OCI-LY3 (cell line): ENCODE data around the gene ADAMTS15.

Experiments used
- H2AFZ ChIP-seq: fragments of 200-600, 300-600 bp; shearing (Covaris generic); 2 replicates; pipeline ENCODE4 v1.6.0; 2014; ENCODE audit warnings: antibody characterized with exemption, low read depth, low read length
- H3K27ac ChIP-seq: fragments of 200-600, 300-600 bp; sonication (generic); 2 replicates; pipeline ENCODE4 v1.5.1; 2014; ENCODE audit warnings: mild to moderate bottlenecking, low read length, moderate library complexity, mixed read lengths
- H3K27me3 ChIP-seq: fragments of 200-600, 300-600 bp; sonication (generic); 2 replicates; pipeline ENCODE4 v1.6.1; 2014; ENCODE audit warnings: low read depth, low read length, mixed read lengths
- H3K36me3 ChIP-seq: fragments of 200-600, 300-600 bp; sonication (generic); replicated peaks from 2 replicates; pipeline ENCODE3; 2014; ENCODE audit warnings: low read depth, low read length, mixed read lengths
- H3K4me1 ChIP-seq: fragments of 300-600, 200-600 bp; sonication (generic); 2 replicates; pipeline ENCODE4 v1.6.1; 2014; ENCODE audit warnings: low read length, mixed read lengths
- H3K4me2 ChIP-seq: fragments of 200-600, 300-600 bp; sonication (generic); 2 replicates; pipeline ENCODE4 v1.6.1; 2014; ENCODE audit warnings: low read length, mixed read lengths
- H3K4me3 ChIP-seq: fragments of 300-600, 200-600 bp; sonication (generic); 2 replicates; pipeline ENCODE4 v1.5.1; 2014; ENCODE audit warnings: antibody characterized with exemption, mild to moderate bottlenecking, low read length, moderate library complexity
- H3K79me2 ChIP-seq: fragments of 300-600, 200-600 bp; shearing (Covaris generic); 2 replicates; pipeline ENCODE4 v1.6.1; 2014; ENCODE audit warnings: mild to moderate bottlenecking, low read length, mixed read lengths
- H3K9ac ChIP-seq: fragments of 300-600, 200-600 bp; shearing (Covaris generic); 2 replicates; pipeline ENCODE4 v1.6.0; 2014; ENCODE audit warnings: mild to moderate bottlenecking, low read length, moderate library complexity
- H3K9me3 ChIP-seq: fragments of 200-600, 300-600 bp; shearing (Covaris generic); 2 replicates; pipeline ENCODE4 v1.6.1; 2014; ENCODE audit warnings: low read length, mixed read lengths; ENCODE audit not compliant: insufficient read depth
- H4K20me1 ChIP-seq: fragments of 200-600, 300-600 bp; sonication (generic); 2 replicates; pipeline ENCODE4 v1.6.1; 2016; ENCODE audit warnings: low read length, mixed read lengths; ENCODE audit not compliant: insufficient read depth
- EZH2phosphoT487 ChIP-seq: fragments of 200-600 bp; shearing (Covaris generic); IDR thresholded peaks from 2 replicates; pipeline ENCODE4 v1.6.1; 2018; ENCODE audit warnings: antibody characterized with exemption, mixed run types, low read depth
- TF ChIP-seq, protein P1 (sequence below): fragments of 200-600, 300-600 bp; sonication (generic); IDR thresholded peaks from 2 replicates; pipeline ENCODE4 v1.5.1; 2014; ENCODE audit warnings: antibody characterized with exemption, low read length, low read depth

Gene ADAMTS15

DNA sequence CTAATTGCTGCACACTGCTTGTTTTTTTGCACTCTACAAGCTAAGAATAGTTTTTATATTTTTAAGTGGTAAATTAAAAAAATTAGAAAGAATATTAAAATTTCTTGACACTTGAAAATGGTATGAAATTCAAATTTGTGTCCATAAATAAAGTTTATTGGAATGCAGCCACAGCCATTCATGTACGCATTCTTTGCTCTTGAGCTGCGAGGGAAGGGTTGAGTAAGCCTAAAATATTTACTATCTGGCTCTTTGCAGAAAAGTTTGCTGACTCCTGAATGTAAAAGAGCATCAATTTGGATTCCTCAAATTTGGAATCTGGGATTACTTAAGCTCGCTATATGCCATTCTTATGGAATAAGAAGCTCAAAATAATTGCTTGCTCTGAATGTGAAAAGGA lies 16.6 kb upstream of the ADAMTS15 start:
- peak overlapping the region; percentile 49 for H3K4me2 ChIP-seq
- no peak overlapping the region for H3K27ac ChIP-seq
- H3K4me3 ChIP-seq, result peak overlapping the region; percentile 60
- TF ChIP-seq, protein P1, sequence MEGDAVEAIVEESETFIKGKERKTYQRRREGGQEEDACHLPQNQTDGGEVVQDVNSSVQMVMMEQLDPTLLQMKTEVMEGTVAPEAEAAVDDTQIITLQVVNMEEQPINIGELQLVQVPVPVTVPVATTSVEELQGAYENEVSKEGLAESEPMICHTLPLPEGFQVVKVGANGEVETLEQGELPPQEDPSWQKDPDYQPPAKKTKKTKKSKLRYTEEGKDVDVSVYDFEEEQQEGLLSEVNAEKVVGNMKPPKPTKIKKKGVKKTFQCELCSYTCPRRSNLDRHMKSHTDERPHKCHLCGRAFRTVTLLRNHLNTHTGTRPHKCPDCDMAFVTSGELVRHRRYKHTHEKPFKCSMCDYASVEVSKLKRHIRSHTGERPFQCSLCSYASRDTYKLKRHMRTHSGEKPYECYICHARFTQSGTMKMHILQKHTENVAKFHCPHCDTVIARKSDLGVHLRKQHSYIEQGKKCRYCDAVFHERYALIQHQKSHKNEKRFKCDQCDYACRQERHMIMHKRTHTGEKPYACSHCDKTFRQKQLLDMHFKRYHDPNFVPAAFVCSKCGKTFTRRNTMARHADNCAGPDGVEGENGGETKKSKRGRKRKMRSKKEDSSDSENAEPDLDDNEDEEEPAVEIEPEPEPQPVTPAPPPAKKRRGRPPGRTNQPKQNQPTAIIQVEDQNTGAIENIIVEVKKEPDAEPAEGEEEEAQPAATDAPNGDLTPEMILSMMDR, result no peak
- TF ChIP-seq EZH2phosphoT487, result no peak
- H3K36me3 ChIP-seq, result no peaks in the 10 kb centered on the region
- no peaks in the 10 kb centered on the region for H4K20me1 ChIP-seq
- H3K9me3 ChIP-seq, result no peaks in the 10 kb centered on the region
- peaks cover 11% of the 10 kb centered on the region for H3K27me3 ChIP-seq
- peaks cover 20% of the 10 kb centered on the region for H3K4me1 ChIP-seq
- no peak overlapping the region for H3K9ac ChIP-seq
- 0 out of 2 replicates have a peak overlapping the region, but pooled peaks have one; percentile 17 for H2AFZ ChIP-seq
- H3K79me2 ChIP-seq, result no peaks in the 10 kb centered on the region

DNA sequence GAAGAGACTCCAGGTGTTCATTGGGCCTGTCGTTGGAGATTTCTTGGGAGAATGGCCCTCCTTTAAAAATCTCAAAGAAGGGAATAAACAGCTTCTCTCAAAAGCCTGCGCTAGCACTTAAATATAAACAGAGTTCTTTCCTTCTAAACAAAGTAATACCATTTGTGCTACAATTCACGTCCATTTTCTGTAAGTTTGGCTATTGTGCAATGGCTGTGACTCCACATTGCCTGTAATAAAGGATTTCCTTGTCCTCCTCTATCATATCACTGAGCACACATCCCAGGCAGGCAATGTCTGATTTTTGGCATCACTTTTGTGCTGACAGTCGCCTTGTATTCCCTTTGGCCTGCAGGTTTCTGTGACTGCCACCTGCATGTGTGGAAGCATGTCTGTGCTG lies 15.1 kb upstream of the ADAMTS15 start:
- no peak overlapping the region for H3K4me3 ChIP-seq
- no peak overlapping the region for H3K27ac ChIP-seq
- no peak overlapping the region for H2AFZ ChIP-seq
- no peaks in the 10 kb centered on the region for H3K9me3 ChIP-seq
- no peaks in the 10 kb centered on the region for H4K20me1 ChIP-seq
- no peak overlapping the region for H3K4me2 ChIP-seq
- H3K27me3 ChIP-seq, result peaks cover 11% of the 10 kb centered on the region
- H3K79me2 ChIP-seq, result no peaks in the 10 kb centered on the region
- no peaks in the 10 kb centered on the region for H3K36me3 ChIP-seq
- no peak overlapping the region for H3K9ac ChIP-seq
- TF ChIP-seq, protein P1, result no peak
- TF ChIP-seq EZH2phosphoT487, result no peak
- peaks cover 20% of the 10 kb centered on the region for H3K4me1 ChIP-seq

DNA sequence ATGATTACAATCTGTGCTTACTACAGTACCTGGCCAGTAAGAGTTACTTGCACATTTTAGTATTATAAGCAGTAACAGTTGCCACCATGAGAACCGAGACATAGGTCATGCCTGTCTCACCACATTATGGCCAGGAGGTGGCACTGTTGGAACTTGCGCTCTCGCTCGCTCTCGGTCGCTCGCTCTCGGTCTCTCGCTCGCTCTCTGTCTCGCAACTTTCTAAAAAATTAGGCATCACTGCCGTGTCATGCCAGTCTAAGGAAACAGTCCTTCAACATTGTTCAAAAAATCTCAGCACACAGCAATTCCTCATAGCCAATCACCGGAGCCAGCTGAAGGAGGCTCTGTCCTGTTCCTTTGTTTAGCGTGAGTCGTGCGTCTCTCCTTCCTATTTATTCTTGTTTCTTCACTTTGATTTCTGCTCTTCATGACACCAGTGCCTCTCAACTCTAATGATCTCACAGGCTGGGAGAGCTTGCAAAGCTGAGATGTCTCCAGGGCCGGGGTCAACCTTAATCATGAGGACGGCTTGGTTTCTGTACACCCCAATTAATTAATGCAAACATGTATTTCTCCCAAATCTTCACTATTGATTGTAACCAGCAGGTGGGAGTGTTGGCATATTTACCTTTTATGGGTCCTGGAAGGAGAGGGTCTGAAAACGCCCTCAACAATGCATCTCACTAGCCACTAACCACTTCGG lies 13.8 kb upstream of the ADAMTS15 start:
- Histone ChIP-seq H3K4me1 (peaks cover 20% of the 10 kb centered on the region), H3K9ac (peak overlapping the region; percentile 82), H2AFZ (peak overlapping the region; percentile 90), H3K27me3 (peaks cover 6% of the 10 kb centered on the region), H4K20me1 (no peaks in the 10 kb centered on the region), H3K27ac (peak overlapping the region; percentile 25; the same call in 1 of the 2 replicates), H3K36me3 (no peaks in the 10 kb centered on the region), H3K9me3 (no peaks in the 10 kb centered on the region), H3K79me2 (no peaks in the 10 kb centered on the region), H3K4me2 (peak overlapping the region; percentile 90), H3K4me3 (peak overlapping the region; percentile 83)
- TF ChIP-seq, protein P1, result peak; percentile 78
- TF ChIP-seq EZH2phosphoT487, result no peak

DNA sequence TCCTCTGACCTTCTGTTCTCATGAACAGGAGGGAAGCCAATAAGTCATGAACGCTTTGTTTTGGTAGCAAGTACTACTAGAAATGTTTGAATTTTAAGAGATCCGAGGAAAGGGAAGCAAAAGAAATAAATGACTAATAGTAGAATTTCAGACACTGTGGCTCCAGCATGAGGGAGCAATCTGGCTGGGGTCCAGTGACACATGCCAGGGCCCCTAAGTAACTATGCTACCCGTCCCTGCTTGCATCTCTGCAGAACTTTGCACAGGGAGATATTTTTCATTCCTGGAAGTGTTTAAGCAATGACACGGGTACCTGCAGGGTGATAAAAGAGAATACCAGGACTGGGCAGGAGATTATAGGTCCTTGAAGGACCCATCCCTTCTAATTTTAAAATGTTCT lies 12.8 kb upstream of the ADAMTS15 start:
- H3K4me3 ChIP-seq, result no peak overlapping the region
- no peaks in the 10 kb centered on the region for H3K36me3 ChIP-seq
- peak overlapping the region; percentile 90 for H3K4me2 ChIP-seq
- TF ChIP-seq EZH2phosphoT487, result no peak
- TF ChIP-seq, protein P1, result no peak
- peaks cover 20% of the 10 kb centered on the region for H3K4me1 ChIP-seq
- no peaks in the 10 kb centered on the region for H3K27me3 ChIP-seq
- no peak overlapping the region for H2AFZ ChIP-seq
- H3K27ac ChIP-seq, result no peak overlapping the region
- H3K9me3 ChIP-seq, result no peaks in the 10 kb centered on the region
- no peaks in the 10 kb centered on the region for H3K79me2 ChIP-seq
- H4K20me1 ChIP-seq, result no peaks in the 10 kb centered on the region
- peak overlapping the region; percentile 17; the same call in 1 of the 2 replicates for H3K9ac ChIP-seq
